ENCODE results near the gene HOXB3. TPM values are rescaled to one million over a fixed set of nuclear protein-coding genes. Genes with fewer than 3 reads are reported as not detected.

The HOXB3 gene
- total RNA-seq, 1 experiment from 2014 or later, result 6.8 TPM

DNA sequence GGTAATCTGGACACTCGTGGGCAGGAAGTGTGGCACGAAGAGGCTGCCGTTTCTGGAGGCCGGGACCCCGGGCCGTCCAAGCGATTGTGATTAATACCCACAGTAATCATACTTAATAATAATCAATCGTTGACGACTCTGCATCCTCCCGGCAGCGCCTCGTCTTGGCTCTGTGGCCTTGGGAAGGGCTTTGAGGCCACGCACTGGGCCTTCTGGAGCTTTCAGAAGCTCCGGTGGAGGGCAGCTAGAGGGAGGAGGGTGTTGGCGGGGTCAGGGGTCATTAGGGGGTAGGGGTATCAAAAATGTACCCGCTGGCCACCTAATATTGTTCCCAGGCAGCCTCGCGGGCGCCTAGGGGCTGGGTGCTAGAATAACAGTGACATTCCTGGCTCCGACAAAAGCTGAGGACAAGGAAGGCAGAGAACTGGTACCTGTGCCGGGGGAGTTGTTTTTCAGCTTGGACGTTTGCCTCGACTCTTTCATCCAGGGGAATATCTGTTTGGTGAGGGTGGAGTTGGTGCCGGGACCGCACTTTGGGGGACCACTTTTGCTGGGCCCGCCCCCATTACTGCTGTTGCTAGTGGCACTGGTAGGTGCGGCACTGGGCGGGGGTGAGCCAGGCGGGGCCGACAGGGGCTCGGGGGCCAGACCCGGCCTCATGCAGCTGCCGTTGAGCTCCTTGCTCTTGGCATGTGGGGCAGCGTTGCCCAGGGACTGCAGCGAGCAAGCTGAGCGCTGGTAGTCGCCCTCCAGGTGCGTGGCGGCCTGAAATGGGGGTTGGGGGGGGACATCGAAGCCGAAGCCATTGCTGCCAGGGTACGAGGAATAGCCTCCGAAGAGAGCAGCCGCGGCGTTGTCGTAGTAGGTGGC, 38.2 kb downstream of the HOXB3 start:
- peak; percentile 67 for DNase-seq
- Histone ChIP-seq H3K4me3 (ENCODE audit: insufficient read depth, low read depth, low read length) (peak overlapping the region; percentile 9; the same call in 1 of the 2 replicates), H3K27me3 (ENCODE audit: control insufficient read depth, insufficient read depth, low read length) (peaks cover 86% of the 10 kb centered on the region), H3K36me3 (replicated peaks; ENCODE audit: control insufficient read depth, insufficient read depth, low read length) (no peaks in the 10 kb centered on the region)

DNA sequence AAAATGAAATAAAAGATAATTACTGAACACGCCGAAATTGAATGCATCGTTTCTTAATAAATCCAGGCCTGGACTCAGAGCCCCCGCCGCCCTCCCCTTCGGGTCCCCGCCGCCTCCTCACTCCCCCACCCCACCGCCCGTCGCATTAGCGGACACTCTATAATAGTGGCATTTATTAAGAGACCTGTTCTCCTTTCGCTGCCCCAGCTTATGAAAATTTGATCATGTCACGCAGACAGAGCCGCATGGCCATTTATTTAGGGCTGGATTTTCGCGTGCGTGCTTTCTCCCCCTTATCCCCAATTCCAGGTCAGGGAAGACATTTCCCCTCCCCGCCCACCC, 38.9 kb downstream of the HOXB3 start:
- H3K36me3 ChIP-seq (replicated peaks; ENCODE audit: control insufficient read depth, insufficient read depth, low read length), result no peaks in the 10 kb centered on the region
- DNase-seq, result no peak
- no peak overlapping the region for H3K4me3 ChIP-seq (ENCODE audit: insufficient read depth, low read depth, low read length)
- peaks cover 86% of the 10 kb centered on the region for H3K27me3 ChIP-seq (ENCODE audit: control insufficient read depth, insufficient read depth, low read length)

DNA sequence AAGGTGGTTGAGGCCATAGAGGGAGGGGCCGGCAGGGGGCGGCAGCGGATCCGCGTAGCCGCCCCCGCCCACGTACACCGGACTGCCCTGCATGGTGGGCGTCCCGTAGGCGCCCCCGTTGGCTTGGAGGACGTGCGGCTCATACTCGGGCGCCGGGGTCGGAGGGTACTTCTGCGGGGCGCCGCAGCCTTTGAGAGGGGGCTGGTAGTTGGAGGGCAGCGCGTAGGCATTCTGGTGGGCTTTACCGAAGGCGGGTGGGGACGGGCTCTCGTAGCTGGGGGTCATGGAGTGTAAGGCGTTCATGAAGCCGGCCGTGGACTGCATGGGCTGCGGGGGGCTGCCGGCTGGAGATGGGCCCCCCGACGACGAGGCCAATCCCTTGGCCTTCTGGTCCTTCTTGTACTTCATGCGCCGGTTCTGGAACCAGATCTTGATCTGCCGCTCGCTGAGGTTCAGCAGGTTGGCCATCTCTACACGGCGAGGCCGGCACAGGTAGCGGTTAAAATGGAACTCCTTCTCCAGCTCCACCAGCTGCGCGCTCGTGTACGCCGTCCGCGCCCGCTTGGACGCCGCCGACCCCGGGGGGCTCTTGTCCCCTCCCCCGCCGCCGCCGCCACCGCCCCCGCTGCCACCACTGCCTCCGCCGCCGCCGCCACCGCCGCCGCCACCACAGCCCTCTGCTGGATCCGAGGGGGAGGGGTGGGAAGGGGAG, 39.4 kb downstream of the HOXB3 start:
- DNase-seq, result peak; percentile 91
- H3K4me3 ChIP-seq (ENCODE audit: insufficient read depth, low read depth, low read length), result peak overlapping the region; percentile 28
- peaks cover 86% of the 10 kb centered on the region for H3K27me3 ChIP-seq (ENCODE audit: control insufficient read depth, insufficient read depth, low read length)
- H3K36me3 ChIP-seq (replicated peaks; ENCODE audit: control insufficient read depth, insufficient read depth, low read length), result no peaks in the 10 kb centered on the region

DNA sequence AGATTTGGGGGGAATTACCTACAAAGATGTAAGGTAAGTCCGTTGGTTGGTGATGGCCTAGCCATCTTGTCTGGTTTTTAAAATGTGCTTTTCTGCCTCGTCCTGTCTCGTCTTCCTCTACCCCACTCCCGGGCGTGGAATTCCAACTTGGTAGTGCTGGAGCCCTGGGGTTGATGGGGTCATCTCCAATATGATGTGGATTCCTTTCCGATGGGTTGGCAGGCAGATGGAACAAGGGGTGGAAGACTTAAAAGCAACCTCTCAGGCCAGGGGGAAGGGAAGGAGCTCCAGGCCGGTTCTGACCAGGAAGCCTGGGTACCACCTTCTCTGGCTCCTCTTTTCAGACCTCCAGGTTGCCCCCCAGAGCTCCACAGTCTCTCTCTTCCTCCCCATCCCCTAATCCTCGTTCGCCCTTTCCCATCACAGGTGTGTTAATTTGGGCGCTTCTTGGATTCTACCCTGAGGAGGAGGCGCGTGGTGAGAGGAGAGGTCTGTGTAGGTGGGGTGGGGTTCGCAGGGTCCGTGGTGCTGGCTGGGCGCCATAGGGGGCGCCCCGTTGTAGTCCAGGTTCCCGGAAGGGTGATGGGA, 40.0 kb downstream of the HOXB3 start:
- peaks cover 87% of the 10 kb centered on the region for H3K27me3 ChIP-seq (ENCODE audit: control insufficient read depth, insufficient read depth, low read length)
- DNase-seq, result no peak
- no peaks in the 10 kb centered on the region for H3K36me3 ChIP-seq (replicated peaks; ENCODE audit: control insufficient read depth, insufficient read depth, low read length)
- no peak overlapping the region for H3K4me3 ChIP-seq (ENCODE audit: insufficient read depth, low read depth, low read length)

DNA sequence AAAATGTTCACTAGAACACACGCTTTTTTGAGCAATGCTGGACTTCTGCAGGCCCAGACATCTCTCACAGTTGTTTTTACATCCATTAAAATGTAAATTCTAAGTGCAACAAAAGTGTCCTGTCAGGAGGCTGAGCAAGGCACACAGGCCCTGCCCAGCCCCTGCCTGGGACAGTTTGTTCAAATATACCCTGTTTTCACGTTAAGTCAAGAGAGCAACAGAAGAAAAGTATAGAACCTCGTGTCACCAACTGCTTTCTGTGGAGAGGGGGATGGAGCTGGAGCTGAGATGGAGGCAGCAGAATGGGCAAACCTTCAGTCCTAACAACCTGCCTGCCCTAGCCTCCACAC, 40.8 kb downstream of the HOXB3 start:
- no peak for DNase-seq
- Histone ChIP-seq H3K27me3 (ENCODE audit: control insufficient read depth, insufficient read depth, low read length) (peaks cover 84% of the 10 kb centered on the region), H3K4me3 (ENCODE audit: insufficient read depth, low read depth, low read length) (no peak overlapping the region), H3K36me3 (replicated peaks; ENCODE audit: control insufficient read depth, insufficient read depth, low read length) (no peaks in the 10 kb centered on the region)

DNA sequence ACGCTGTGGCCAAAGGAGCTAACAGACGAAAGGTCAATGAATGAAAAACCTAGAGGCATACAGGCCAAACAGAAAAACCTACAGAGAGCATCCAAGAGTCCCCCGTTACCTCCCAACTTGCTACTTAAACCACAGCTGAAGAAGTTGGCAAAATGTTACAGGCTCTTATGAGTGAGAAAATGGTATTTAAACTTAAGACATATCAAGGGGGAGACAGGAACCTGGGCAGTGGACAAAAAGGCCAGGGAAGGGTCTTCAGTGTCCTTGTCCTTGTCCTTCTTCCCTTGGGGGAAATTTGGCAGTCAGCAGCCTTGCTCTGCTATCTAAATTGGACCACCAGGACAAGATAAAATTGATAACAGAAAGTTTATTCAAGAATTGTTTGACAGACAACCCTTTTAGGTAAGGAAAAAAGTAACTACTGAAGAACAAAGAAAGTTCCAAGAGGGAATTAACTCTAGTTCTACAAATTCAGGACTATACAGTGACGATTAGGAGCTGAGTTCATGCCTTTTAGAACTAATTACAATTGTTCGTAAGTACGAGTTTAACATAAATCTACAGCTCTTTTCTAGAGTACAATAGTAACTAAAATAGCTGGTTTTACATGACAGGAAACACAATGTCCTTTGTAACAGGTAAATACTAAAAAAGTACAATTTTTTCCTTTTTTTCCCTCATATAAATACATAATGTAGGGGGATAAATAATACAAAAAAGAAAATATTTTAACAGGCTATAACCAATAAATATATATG, 41.3 kb downstream of the HOXB3 start:
- DNase-seq, result no peak
- Histone ChIP-seq H3K36me3 (replicated peaks; ENCODE audit: control insufficient read depth, insufficient read depth, low read length) (no peaks in the 10 kb centered on the region), H3K4me3 (ENCODE audit: insufficient read depth, low read depth, low read length) (no peak overlapping the region), H3K27me3 (ENCODE audit: control insufficient read depth, insufficient read depth, low read length) (peaks cover 84% of the 10 kb centered on the region)

DNA sequence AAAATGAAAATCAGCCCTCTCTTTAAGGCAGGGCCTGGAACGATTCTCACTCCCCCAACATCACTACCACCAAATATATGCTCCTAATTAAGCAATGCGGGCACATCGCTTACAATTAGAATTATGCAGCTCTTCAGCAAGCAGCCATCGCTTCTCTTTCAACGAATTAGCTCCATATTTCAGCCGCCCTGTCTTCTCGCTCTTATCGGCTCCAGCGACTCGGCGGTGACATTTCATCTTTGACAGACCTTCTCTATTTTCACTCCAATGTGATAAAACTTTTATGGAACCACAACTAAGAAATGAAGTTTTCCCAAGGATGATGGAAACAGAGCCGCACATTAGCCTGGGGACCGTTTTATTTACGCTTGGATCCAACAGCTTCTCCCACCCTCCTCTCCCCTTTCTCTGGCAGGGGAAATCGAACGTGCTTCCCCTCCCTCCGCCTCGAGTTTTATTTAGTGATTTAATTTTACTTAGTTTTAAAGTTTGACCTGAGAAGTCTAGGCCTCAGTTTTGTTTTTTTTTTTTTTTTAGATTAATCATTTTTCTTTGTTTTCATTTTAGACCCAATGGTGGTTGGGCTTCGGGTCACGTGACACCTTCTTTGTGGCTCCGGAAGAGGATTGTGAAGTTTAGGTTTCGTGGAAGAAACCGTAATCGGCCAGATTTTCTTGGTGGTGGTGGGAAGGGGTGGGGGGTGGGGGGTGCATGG, 42.1 kb downstream of the HOXB3 start:
- Histone ChIP-seq H3K4me3 (ENCODE audit: insufficient read depth, low read depth, low read length) (no peak overlapping the region), H3K27me3 (ENCODE audit: control insufficient read depth, insufficient read depth, low read length) (peaks cover 84% of the 10 kb centered on the region), H3K36me3 (replicated peaks; ENCODE audit: control insufficient read depth, insufficient read depth, low read length) (no peaks in the 10 kb centered on the region)
- no peak for DNase-seq

DNA sequence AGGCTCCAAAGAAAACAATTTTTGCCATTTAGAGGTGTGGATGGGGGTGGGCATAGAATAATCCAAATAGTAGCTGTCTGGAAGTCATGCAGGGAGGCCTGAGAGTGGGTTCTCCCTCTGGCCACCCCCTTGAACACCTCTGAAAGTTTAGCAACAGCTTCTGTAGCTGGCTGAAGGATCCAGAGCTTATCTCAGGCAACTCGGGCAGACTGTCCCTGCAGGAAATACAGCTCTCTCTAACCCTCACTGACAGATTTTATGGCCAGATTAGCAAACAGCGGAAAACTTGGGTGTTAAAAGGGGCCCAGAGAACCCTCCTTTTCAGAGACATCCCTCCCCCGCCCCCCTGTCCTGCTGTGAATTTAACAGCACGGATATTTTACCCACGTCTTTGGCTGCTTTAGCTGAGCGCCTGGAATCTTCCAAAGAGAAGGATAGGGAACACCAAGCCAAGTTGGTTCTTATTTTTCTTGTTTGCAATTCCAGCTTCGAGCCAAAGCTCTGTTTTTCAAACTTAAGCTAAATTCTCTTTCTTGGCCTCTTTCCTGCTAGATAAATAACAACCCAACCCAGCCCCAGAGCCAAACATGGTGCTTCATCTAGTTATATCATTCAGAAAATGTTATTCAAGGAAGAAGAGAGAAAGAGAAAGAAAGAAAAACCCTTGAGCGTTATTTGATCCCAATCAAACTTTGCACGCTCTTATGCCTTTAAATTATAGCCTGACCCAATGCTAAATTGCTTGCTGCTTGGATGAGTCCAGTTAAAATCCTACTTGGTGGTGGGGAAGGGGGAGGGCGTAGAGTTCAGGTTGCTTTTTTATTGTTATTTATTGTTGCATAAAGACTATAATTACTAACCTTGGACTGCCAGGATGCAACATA, 42.9 kb downstream of the HOXB3 start:
- DNase-seq, result no peak
- peaks cover 84% of the 10 kb centered on the region for H3K27me3 ChIP-seq (ENCODE audit: control insufficient read depth, insufficient read depth, low read length)
- no peaks in the 10 kb centered on the region for H3K36me3 ChIP-seq (replicated peaks; ENCODE audit: control insufficient read depth, insufficient read depth, low read length)
- peak overlapping the region; percentile 4; the same call in 1 of the 2 replicates for H3K4me3 ChIP-seq (ENCODE audit: insufficient read depth, low read depth, low read length)

DNA sequence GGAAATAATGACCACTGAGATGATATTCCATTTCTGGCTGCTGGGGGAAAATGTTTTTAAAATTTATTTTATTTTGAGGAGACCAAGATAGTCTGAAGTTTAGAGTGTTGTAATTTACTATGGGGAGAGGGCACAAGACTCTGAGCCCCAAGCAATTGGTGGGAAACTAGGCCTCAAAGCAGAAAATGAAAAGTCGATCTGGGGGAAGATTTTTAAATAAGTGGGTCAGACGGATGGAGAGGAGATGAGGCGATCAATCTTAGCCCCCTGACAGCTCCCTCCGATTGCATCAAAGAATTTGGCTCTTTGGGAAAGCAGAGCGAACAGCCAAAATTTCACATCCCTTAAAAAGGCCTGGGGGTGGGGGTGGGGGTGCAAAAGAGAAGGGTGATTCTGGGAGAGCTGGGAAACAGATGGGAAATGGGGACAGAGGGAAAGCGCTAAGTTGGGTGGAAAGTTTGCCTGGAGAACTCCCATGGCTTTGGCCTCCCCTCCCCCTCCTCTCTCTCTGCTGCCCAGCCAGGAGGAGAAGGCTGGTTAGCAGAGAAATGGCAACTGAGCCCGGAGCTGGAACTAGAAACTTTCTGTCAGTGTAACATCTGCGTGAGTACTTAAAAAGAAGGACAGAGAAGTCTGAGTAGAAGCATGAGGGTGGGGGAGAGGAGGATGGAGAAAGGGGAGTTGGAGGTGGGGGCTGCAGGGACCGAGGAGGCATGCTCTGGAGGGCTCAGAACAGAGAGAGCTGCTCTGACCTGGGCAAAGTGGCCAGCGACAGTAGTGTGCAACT, 43.7 kb downstream of the HOXB3 start:
- Histone ChIP-seq H3K27me3 (ENCODE audit: control insufficient read depth, insufficient read depth, low read length) (peaks cover 84% of the 10 kb centered on the region), H3K36me3 (replicated peaks; ENCODE audit: control insufficient read depth, insufficient read depth, low read length) (no peaks in the 10 kb centered on the region), H3K4me3 (ENCODE audit: insufficient read depth, low read depth, low read length) (peak overlapping the region; percentile 4; the same call in 1 of the 2 replicates)
- DNase-seq, result peak; percentile 76

DNA sequence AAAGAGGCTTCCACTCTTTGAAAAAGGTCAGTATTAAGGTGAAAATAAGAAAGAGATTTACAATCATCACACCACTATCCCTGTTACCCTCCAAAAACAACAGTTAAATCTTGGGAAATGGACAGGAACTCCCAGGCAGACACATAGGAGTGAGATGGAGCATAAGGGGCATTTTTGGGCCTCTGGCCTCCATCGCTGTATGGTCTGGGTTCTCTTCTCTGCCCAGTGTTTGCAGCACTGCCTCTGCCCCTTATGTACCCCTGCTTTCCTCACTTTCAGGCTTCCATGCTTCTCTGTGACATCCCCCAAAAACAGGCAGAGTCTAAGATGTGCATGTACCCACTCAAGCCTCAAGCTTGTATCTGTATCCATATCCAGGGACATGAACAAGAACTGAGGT, 44.5 kb downstream of the HOXB3 start:
- Histone ChIP-seq H3K27me3 (ENCODE audit: control insufficient read depth, insufficient read depth, low read length) (peaks cover 84% of the 10 kb centered on the region), H3K36me3 (replicated peaks; ENCODE audit: control insufficient read depth, insufficient read depth, low read length) (no peaks in the 10 kb centered on the region), H3K4me3 (ENCODE audit: insufficient read depth, low read depth, low read length) (no peak overlapping the region)
- DNase-seq, result no peak

DNA sequence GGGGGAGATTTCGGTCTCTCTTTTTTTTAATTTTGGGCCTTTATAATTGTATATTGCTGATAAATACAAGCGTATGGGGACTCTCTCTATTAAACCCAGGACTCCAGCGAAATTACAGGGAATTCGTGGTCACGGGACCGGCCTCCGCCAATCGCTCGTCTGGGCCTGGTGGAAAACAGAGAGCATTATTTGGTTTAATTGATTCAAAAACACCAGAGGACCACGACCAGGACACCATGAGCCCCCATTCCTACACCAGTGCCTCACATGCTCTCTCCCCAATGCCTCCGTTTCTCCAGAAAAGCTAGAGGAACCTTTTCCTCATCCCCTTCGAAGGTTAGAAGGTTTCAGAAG, 45.0 kb downstream of the HOXB3 start, which contains the start of gene HOXB2:
HOXB2 (minus strand) TSS at position 88 of the 354 bp plus-strand sequence. CDS start 198 bp downstream, outside the sequence.
- Histone ChIP-seq H3K36me3 (replicated peaks; ENCODE audit: control insufficient read depth, insufficient read depth, low read length) (no peaks in the 10 kb centered on the region), H3K27me3 (ENCODE audit: control insufficient read depth, insufficient read depth, low read length) (peaks cover 84% of the 10 kb centered on the region), H3K4me3 (ENCODE audit: insufficient read depth, low read depth, low read length) (peak within 1 kb of the TSS; percentile 58; the same call in 1 of the 2 replicates)
- DNase-seq, result peak; percentile 69

DNA sequence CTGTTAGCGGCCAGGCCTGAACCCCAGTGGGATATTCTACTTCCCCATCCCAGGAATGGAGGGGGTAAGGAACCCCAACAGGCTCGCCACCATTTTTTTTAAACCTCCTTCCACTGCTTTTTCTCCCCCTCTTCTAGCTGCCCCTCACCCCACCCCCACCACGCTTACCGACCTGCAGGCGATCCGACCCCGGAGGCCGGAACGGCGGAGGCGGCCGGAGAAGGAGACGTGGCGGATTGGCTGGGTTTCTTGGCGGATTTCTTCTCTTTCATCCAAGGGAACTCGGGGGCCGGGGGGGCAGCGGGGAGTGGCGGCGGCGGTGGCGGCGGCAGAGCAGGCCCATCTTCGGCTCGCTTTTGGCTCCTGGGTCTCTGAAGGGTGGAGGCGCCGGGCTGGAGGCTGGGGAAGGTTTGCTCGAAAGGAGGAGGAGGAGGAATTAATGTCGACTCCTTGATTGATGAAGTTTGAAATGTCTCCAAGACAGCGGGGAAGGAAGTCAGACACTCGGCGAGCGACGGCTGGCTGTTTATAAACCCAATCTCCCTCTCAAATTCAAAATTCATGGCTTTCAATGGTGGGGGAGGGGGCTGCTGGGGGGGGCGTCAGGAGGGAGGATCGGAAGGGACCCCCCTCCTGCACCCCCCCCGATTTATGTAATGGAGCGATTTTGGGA, 45.6 kb downstream of the HOXB3 start:
- H3K36me3 ChIP-seq (replicated peaks; ENCODE audit: control insufficient read depth, insufficient read depth, low read length), result no peaks in the 10 kb centered on the region
- H3K27me3 ChIP-seq (ENCODE audit: control insufficient read depth, insufficient read depth, low read length), result peaks cover 85% of the 10 kb centered on the region
- peak overlapping the region; percentile 58; the same call in 1 of the 2 replicates for H3K4me3 ChIP-seq (ENCODE audit: insufficient read depth, low read depth, low read length)
- DNase-seq, result peak; percentile 86
